ENCODE measurements around the gene CCDC12.

CCDC12 gene

DNA sequence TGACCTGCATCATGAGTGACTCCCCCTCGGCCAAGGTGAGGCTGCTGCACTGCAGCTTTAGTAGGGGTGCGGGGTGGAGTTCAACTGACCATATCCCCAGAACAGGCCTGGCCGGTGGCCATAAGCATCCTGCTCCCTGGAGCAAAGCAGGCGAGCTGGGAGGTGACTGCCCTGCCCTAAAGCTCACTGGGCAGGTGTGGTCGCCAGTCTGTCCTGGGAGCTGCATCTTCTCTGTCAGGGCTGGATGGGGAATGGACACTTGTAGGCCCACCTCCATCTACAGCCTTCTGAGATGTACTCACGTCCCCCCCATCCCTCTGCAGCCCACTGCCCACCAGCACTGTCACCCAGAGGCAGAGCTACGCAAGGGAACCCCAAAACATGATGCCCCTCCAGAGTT is 17.4 kb upstream of the CCDC12 start:
- TF ChIP-seq, protein P1, sequence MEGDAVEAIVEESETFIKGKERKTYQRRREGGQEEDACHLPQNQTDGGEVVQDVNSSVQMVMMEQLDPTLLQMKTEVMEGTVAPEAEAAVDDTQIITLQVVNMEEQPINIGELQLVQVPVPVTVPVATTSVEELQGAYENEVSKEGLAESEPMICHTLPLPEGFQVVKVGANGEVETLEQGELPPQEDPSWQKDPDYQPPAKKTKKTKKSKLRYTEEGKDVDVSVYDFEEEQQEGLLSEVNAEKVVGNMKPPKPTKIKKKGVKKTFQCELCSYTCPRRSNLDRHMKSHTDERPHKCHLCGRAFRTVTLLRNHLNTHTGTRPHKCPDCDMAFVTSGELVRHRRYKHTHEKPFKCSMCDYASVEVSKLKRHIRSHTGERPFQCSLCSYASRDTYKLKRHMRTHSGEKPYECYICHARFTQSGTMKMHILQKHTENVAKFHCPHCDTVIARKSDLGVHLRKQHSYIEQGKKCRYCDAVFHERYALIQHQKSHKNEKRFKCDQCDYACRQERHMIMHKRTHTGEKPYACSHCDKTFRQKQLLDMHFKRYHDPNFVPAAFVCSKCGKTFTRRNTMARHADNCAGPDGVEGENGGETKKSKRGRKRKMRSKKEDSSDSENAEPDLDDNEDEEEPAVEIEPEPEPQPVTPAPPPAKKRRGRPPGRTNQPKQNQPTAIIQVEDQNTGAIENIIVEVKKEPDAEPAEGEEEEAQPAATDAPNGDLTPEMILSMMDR (IDR thresholded peaks at IDR 0.05; ENCODE audit: insufficient read depth, low read length, missing control alignments) = no peak
- DNase-seq (ENCODE audit: low read depth, low spot score) = no peak
- POLR2A ChIA-PET = no interaction called here
- CTCF ChIA-PET = interaction anchor here (0.8 to 1.0 kb wide), 3 partner anchors 9 to 74 kb away, joined by 3 read pairs; no protein-coding TSS in a partner anchor
- H3K4me3 ChIP-seq (ENCODE audit: low read depth, low read length) = no peak overlapping the region

DNA sequence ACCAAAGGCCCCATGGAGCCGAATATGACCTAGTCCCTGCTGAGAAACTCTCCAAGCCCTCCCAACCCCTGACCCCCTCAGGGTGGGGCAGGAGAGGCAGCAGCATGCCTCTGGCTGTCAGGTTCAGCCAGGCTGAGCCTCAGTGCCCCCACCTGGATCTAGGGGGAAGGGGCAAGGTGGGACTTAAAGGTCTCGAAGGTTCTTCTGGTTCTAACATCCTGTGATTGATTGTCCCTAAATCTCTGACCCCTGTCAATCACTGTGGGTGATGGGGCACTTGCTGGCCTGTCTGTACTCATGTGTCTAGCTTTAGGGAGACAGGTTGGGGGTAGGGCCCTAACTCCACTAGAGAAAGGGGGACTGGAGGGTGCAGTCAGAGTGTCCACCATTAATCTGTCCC is 16.7 kb upstream of the CCDC12 start:
- H3K4me3 ChIP-seq (ENCODE audit: low read depth, low read length) = no peak overlapping the region
- TF ChIP-seq, protein P1 (IDR thresholded peaks at IDR 0.05; ENCODE audit: insufficient read depth, low read length, missing control alignments) = no peak
- ChIA-PET CTCF (interaction anchor here (1.0 to 1.2 kb wide), 2 partner anchors 11 to 70 kb away, joined by 3 read pairs; no protein-coding TSS in a partner anchor), POLR2A (no interaction called here)
- no peak for DNase-seq (ENCODE audit: low read depth, low spot score)

DNA sequence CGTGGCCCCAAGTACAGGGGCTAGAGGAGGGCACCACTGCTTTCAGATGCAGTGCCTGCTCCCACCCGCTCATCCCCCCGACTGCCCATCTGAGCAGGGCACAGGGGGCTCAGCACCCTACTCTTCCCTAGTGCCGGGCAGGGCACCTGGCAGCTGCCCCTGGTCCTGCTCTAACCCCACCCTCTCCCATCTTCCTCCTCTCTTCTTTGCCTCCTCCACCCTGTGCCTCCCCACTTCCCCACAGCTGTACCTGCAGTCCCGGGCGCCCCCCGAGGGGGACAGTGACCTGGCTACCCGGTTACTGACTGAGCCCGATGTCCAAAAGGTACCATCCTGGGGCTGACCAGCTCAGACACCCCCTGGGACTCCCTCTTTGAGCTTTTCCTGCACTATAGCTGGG is 15.7 kb upstream of the CCDC12 start:
- POLR2A ChIA-PET = no interaction called here
- H3K4me3 ChIP-seq (ENCODE audit: low read depth, low read length) = no peak overlapping the region
- TF ChIP-seq, protein P1 (IDR thresholded peaks at IDR 0.05; ENCODE audit: insufficient read depth, low read length, missing control alignments) = no peak
- no peak for DNase-seq (ENCODE audit: low read depth, low spot score)
- CTCF ChIA-PET = interaction anchor here (1.2 to 1.9 kb wide), 2 partner anchors 10 to 69 kb away, joined by 3 to 7 read pairs; no protein-coding TSS in a partner anchor

DNA sequence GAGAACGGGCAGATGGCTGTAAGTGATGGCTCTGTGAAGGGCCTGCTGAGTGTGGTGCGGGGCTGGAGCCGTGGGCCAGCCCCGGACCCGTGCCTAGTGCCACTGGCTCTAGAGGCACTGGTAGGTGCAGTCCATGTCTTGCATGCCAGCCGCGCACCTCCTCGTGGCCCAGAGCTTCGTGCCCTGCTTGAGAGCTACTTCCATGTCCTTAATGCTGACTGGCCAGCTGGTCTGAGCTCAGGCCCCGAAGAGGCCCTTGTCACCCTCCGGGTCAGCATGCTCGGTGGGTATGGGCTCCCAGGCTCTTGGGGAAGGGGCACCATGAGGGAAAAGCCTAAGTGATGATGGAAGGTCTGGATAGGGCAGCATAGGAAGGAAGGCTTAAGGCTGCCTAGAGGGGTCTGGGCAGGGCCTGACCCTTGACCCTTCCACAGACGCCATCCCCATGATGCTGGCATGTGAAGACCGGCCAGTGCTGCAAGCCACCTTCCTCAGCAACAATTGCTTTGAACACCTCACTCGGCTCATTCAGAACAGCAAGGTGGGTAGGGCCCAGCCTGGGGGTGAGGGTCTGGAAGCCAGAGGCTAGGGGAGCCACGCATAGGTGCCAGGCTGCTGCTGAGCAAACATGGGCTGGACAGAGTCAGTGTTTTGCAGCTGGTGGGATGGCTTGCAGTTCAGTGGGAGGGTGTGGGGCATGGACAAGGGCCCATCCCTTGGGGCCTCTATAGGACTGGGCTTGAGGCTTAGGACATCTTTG is 15.0 kb upstream of the CCDC12 start:
- ChIA-PET POLR2A (no interaction called here), CTCF (interaction anchor here (0.9 to 1.9 kb wide), 3 partner anchors 9 to 68 kb away, joined by 3 to 7 read pairs (median 3); no protein-coding TSS in a partner anchor)
- DNase-seq (ENCODE audit: low read depth, low spot score) = no peak
- H3K4me3 ChIP-seq (ENCODE audit: low read depth, low read length) = no peak overlapping the region
- TF ChIP-seq, protein P1 (IDR thresholded peaks at IDR 0.05; ENCODE audit: insufficient read depth, low read length, missing control alignments) = no peak

DNA sequence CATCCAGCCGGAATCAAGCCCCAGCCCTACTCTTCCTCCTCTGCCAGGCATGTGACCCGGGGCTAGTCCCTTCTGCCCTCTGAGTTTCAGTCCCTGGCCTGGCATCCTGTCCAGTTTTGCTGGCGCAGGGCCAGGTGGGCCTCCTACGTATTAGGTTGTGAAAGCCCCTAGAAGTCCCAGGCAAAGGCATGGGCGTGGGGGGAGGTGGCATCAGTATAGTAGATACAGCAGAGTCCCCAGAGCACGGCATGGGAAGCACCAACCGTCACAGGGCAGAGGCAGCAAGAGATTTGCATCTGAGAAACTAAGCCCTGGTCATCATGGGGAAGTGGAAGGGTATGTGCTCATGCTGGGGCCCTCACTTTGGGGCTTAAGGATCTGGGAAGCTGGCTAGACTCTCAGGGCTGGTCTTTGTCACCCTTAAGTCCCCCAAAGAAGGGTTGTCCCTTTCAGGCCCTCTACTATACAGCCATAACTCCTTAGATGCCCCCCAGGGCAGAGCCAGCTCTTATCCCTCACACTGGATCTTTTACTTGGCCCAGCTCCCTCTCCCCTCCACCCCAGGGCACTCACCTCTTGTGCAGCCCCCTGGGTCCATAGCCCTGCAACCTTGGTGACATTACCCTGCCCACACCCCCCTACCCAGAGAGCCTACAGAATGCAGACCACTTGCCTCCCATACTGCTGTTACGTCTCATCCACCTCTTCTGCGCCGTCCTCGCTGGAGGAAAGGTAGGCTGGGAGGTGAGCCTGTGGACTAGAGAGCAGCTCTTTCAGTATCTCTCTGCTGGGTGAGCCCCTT is 14.2 kb upstream of the CCDC12 start:
- TF ChIP-seq, protein P1 (IDR thresholded peaks at IDR 0.05; ENCODE audit: insufficient read depth, low read length, missing control alignments) = no peak
- no peak for DNase-seq (ENCODE audit: low read depth, low spot score)
- H3K4me3 ChIP-seq (ENCODE audit: low read depth, low read length) = no peak overlapping the region
- ChIA-PET CTCF (interaction anchor here (0.9 to 1.9 kb wide), 2 partner anchors 9 to 68 kb away, joined by 3 to 7 read pairs; no protein-coding TSS in a partner anchor), POLR2A (no interaction called here)
